Measurements from ENCODE around the gene JSRP1. TPM values are rescaled to one million over a fixed set of nuclear protein-coding genes. Genes with fewer than 3 reads are reported as not detected.

Gene JSRP1
- total and polyA plus RNA-seq, 10 of the 15 experiments (the other 5 are each of a cell fraction or from before 2014, with no cell fraction given): 0.41 to 0.91 (median 0.49) TPM; not detected in 7

DNA sequence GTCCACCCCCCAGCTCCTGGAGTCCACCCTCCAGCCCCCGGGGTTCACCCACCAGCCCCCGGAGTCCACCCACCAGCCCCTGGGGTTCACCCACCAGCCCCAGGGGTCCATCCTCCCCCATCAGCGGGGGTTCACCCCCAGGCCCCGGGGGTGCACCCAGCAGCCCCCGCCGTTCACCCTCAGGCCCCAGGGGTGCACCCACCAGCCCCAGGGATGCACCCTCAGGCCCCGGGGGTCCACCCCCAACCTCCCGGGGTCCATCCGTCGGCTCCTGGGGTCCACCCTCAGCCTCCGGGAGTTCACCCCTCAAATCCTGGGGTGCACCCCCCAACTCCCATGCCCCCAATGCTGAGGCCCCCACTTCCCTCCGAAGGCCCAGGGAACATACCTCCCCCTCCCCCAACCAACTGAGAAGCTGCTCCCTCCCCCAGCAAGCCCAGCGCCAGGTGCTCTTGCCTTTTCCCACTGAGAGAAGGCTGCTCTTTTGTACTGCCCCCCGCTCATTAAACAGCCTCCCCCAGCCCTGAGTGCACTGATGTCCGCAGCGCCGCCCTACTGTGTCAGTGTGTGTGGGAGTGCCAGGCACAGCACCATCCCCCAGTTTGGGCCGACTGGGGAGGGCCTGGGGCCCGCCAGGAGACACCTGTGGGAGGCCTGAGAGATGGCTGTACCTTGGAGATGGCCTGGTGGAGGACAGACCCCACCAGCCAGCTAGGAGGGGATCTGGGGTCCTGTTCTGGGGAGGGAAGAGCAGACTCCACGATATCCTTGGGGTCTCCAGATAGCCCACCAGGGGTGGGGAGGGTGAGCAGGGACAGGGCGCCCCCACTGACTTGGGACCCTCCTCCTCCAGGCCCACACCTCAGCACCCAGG lies 7.8 kb downstream of the JSRP1 start:
- no peak for DNase-seq (ENCODE audit: low read depth, low spot score)
- ChIA-PET SMC1A (ENCODE audit: uncharacterized antibody, unreplicated experiment) (no interaction called here), RAD21 (ENCODE audit: unreplicated experiment) (interaction anchor here (1.3 kb wide), 1 partner anchor 13 kb away, joined by 4 read pairs; no protein-coding TSS in a partner anchor), POLR2A (interaction anchor here (0.6 kb wide), 1 partner anchor 18 kb away, joined by 3 read pairs; no protein-coding TSS in a partner anchor), CTCF (no interaction called here)
- in situ Hi-C loops (cut with MboI): no loop called here
- H3K79me2 ChIP-seq (ENCODE audit: control insufficient read depth, insufficient read depth, low read length): no peaks in the 10 kb centered on the region
- no peaks in the 10 kb centered on the region; the same call in 1 of the 2 replicates for H3K4me1 ChIP-seq (ENCODE audit: control insufficient read depth, insufficient read depth, low read length)
- no peak for TF ChIP-seq CREM (IDR thresholded peaks at IDR 0.05; ENCODE audit: low read depth)
- TF ChIP-seq SPI1 (IDR thresholded peaks at IDR 0.05; ENCODE audit: borderline replicate concordance, insufficient read depth, low read depth, low read length): no peak
- TF ChIP-seq, protein P1, sequence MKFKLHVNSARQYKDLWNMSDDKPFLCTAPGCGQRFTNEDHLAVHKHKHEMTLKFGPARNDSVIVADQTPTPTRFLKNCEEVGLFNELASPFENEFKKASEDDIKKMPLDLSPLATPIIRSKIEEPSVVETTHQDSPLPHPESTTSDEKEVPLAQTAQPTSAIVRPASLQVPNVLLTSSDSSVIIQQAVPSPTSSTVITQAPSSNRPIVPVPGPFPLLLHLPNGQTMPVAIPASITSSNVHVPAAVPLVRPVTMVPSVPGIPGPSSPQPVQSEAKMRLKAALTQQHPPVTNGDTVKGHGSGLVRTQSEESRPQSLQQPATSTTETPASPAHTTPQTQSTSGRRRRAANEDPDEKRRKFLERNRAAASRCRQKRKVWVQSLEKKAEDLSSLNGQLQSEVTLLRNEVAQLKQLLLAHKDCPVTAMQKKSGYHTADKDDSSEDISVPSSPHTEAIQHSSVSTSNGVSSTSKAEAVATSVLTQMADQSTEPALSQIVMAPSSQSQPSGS (IDR thresholded peaks at IDR 0.05; ENCODE audit: low read length): no peak
- TF ChIP-seq IKZF1 (conservative IDR thresholded peaks at IDR 0.05): no peak
- no peak for TF ChIP-seq JUND (IDR thresholded peaks at IDR 0.05; ENCODE audit: low read depth, low read length)
- TF ChIP-seq SUZ12 (IDR thresholded peaks at IDR 0.05; ENCODE audit: unreplicated experiment): no peak
- TF ChIP-seq RBBP5 (conservative IDR thresholded peaks at IDR 0.05): no peak
- no peak for TF ChIP-seq GABPA (IDR thresholded peaks at IDR 0.05; ENCODE audit: low read depth)
- no peak for TF ChIP-seq HDAC2 (IDR thresholded peaks at IDR 0.05)
- TF ChIP-seq SREBF2 (IDR thresholded peaks at IDR 0.05; ENCODE audit: low read length): no peak
- no peak for TF ChIP-seq YBX1 (IDR thresholded peaks at IDR 0.05)
- no peak for TF ChIP-seq CHD4 (IDR thresholded peaks at IDR 0.05)
- no peak for TF ChIP-seq MYB (IDR thresholded peaks at IDR 0.05; ENCODE audit: borderline replicate concordance, low read depth, low read length)
- TF ChIP-seq TARDBP (IDR thresholded peaks at IDR 0.05; ENCODE audit: borderline replicate concordance): no peak
- TF ChIP-seq, protein P2, sequence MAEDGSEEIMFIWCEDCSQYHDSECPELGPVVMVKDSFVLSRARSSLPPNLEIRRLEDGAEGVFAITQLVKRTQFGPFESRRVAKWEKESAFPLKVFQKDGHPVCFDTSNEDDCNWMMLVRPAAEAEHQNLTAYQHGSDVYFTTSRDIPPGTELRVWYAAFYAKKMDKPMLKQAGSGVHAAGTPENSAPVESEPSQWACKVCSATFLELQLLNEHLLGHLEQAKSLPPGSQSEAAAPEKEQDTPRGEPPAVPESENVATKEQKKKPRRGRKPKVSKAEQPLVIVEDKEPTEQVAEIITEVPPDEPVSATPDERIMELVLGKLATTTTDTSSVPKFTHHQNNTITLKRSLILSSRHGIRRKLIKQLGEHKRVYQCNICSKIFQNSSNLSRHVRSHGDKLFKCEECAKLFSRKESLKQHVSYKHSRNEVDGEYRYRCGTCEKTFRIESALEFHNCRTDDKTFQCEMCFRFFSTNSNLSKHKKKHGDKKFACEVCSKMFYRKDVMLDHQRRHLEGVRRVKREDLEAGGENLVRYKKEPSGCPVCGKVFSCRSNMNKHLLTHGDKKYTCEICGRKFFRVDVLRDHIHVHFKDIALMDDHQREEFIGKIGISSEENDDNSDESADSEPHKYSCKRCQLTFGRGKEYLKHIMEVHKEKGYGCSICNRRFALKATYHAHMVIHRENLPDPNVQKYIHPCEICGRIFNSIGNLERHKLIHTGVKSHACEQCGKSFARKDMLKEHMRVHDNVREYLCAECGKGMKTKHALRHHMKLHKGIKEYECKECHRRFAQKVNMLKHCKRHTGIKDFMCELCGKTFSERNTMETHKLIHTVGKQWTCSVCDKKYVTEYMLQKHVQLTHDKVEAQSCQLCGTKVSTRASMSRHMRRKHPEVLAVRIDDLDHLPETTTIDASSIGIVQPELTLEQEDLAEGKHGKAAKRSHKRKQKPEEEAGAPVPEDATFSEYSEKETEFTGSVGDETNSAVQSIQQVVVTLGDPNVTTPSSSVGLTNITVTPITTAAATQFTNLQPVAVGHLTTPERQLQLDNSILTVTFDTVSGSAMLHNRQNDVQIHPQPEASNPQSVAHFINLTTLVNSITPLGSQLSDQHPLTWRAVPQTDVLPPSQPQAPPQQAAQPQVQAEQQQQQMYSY (CRISPR knock-in tag; IDR thresholded peaks at IDR 0.05): no peak
- TF ChIP-seq BMI1 (IDR thresholded peaks at IDR 0.05; ENCODE audit: borderline replicate concordance): no peak
- TF ChIP-seq NFXL1 (IDR thresholded peaks at IDR 0.05; ENCODE audit: borderline replicate concordance): no peak
- TF ChIP-seq TAF1 (IDR thresholded peaks at IDR 0.05; ENCODE audit: borderline replicate concordance, low read depth, low read length): no peak
- TF ChIP-seq IRF4 (IDR thresholded peaks at IDR 0.05; ENCODE audit: low read depth, low read length): no peak
- no peak for TF ChIP-seq POLR2AphosphoS5 (IDR thresholded peaks at IDR 0.05; ENCODE audit: low read length)
- no peak overlapping the region for H3K9ac ChIP-seq (ENCODE audit: control insufficient read depth, insufficient read depth, low read length)
- peaks cover 5 to 47% of the 10 kb centered on the region in 2 experiments; a peak in 3 of 4 replicates for H3K36me3 ChIP-seq (ENCODE audit: control insufficient read depth in 2 of 2, insufficient read depth in 2 of 2, low read length in 1 of 2)
- 72% methylated on average over 12 of the region's 21 CpGs for WGBS (ENCODE audit: insufficient coverage, insufficient replicate concordance, low lambda C conversion rate, missing lambda C conversion rate)
- no peak overlapping the region for H3K4me2 ChIP-seq (ENCODE audit: control insufficient read depth, insufficient read depth)
- ATAC-seq: no peak
- H3K4me3 ChIP-seq: no peak overlapping the region
- peaks cover 10 to 18% of the 10 kb centered on the region in 2 experiments; a peak in 3 of 4 replicates for H3K27me3 ChIP-seq (replicated peaks in 1 of 2; ENCODE audit: control insufficient read depth in 2 of 2, insufficient read depth in 2 of 2, low read length in 1 of 2)
- intact Hi-C loops (cut with micrococcal nuclease; ENCODE audit: unreplicated experiment): no loop called here
- no peaks in the 10 kb centered on the region; the same call in 2 of the 3 replicates for H3K9me3 ChIP-seq (replicated peaks; ENCODE audit: control insufficient read depth, insufficient read depth, low read length)
- FAIRE-seq: no peak
- BruUV-seq (replicated peaks): TSS peak; percentile 50
- no peak overlapping the region for H3K27ac ChIP-seq (ENCODE audit: control insufficient read depth, insufficient read depth)
- H2AFZ ChIP-seq (ENCODE audit: control insufficient read depth, low read depth, low read length): no peak overlapping the region
- no peaks in the 10 kb centered on the region; the same call in 1 of the 2 replicates for H4K20me1 ChIP-seq (ENCODE audit: control insufficient read depth, insufficient read depth)

Data from GM12878 (cell line).